ENCODE data around the gene CLSTN2.

CLSTN2 gene

GRCh38 chr3:140035871-140036270 is 100.9 kb downstream of the CLSTN2 start:
- Histone ChIP-seq H3K9ac (no peak overlapping the region), H4K20me1 (ENCODE audit: insufficient read depth) (no peaks in the 10 kb centered on the region), H3K4me3 (IDR thresholded peaks at IDR 0.05; ENCODE audit: insufficient read depth, low read depth, low read length) (no peak overlapping the region), H2AFZ (ENCODE audit: low read depth) (no peak overlapping the region), H3K4me2 (no peak overlapping the region), H3K4me1 (ENCODE audit: low read depth, poor library complexity, severe bottlenecking) (no peaks in the 10 kb centered on the region), H3K79me2 (ENCODE audit: insufficient read depth, low read depth) (no peaks in the 10 kb centered on the region), H3K27me3 (ENCODE audit: insufficient read depth, low read depth) (no peaks in the 10 kb centered on the region), H3K36me3 (ENCODE audit: insufficient read depth) (no peaks in the 10 kb centered on the region), H3K27ac (no peak overlapping the region)
- no peak for TF ChIP-seq CTCF (conservative IDR thresholded peaks at IDR 0.05; ENCODE audit: low read depth, low read length)

- Histone ChIP-seq H3K36me3 (ENCODE audit: insufficient read depth) (no peaks in the 10 kb centered on the region), H3K4me2 (no peak overlapping the region), H3K4me1 (ENCODE audit: low read depth, poor library complexity, severe bottlenecking) (no peaks in the 10 kb centered on the region), H3K79me2 (ENCODE audit: insufficient read depth, low read depth) (no peaks in the 10 kb centered on the region), H3K27me3 (ENCODE audit: insufficient read depth, low read depth) (no peaks in the 10 kb centered on the region), H4K20me1 (ENCODE audit: insufficient read depth) (no peaks in the 10 kb centered on the region), H3K9ac (no peak overlapping the region), H2AFZ (ENCODE audit: low read depth) (no peak overlapping the region), H3K4me3 (IDR thresholded peaks at IDR 0.05; ENCODE audit: insufficient read depth, low read depth, low read length) (no peak overlapping the region), H3K27ac (no peak overlapping the region)
- TF ChIP-seq CTCF (conservative IDR thresholded peaks at IDR 0.05; ENCODE audit: low read depth, low read length): no peak
These were observed 115.4 kb downstream of the CLSTN2 start for GRCh38 chr3:140050396-140050795.

- TF ChIP-seq CTCF (conservative IDR thresholded peaks at IDR 0.05; ENCODE audit: low read depth, low read length): no peak
- no peaks in the 10 kb centered on the region for H3K79me2 ChIP-seq (ENCODE audit: insufficient read depth, low read depth)
These were observed 116.3 kb downstream of the CLSTN2 start for GRCh38 chr3:140051019-140051957.

GRCh38 chr3:140052771-140053702 is 118.1 kb downstream of the CLSTN2 start:
- no peaks in the 10 kb centered on the region for H4K20me1 ChIP-seq (ENCODE audit: insufficient read depth)
- H3K27me3 ChIP-seq (ENCODE audit: insufficient read depth, low read depth): no peaks in the 10 kb centered on the region
- no peak overlapping the region for H3K4me3 ChIP-seq (IDR thresholded peaks at IDR 0.05; ENCODE audit: insufficient read depth, low read depth, low read length)
- H3K4me1 ChIP-seq (ENCODE audit: low read depth, poor library complexity, severe bottlenecking): no peaks in the 10 kb centered on the region
- no peak overlapping the region for H3K9ac ChIP-seq
- no peak overlapping the region for H3K27ac ChIP-seq
- H3K4me2 ChIP-seq: no peak overlapping the region
- H3K79me2 ChIP-seq (ENCODE audit: insufficient read depth, low read depth): no peaks in the 10 kb centered on the region
- no peak for TF ChIP-seq CTCF (conservative IDR thresholded peaks at IDR 0.05; ENCODE audit: low read depth, low read length)
- H3K36me3 ChIP-seq (ENCODE audit: insufficient read depth): no peaks in the 10 kb centered on the region
- H2AFZ ChIP-seq (ENCODE audit: low read depth): no peak overlapping the region

More at GRCh38 chr3:140051019-140051957, 116.3 kb downstream of the CLSTN2 start:
- Histone ChIP-seq H3K36me3 (ENCODE audit: insufficient read depth) (no peaks in the 10 kb centered on the region), H3K9ac (no peak overlapping the region), H3K27ac (no peak overlapping the region), H4K20me1 (ENCODE audit: insufficient read depth) (no peaks in the 10 kb centered on the region), H3K27me3 (ENCODE audit: insufficient read depth, low read depth) (no peaks in the 10 kb centered on the region), H3K4me2 (no peak overlapping the region), H2AFZ (ENCODE audit: low read depth) (no peak overlapping the region), H3K4me1 (ENCODE audit: low read depth, poor library complexity, severe bottlenecking) (no peaks in the 10 kb centered on the region), H3K4me3 (IDR thresholded peaks at IDR 0.05; ENCODE audit: insufficient read depth, low read depth, low read length) (no peak overlapping the region)
